Peyer's patch (tissue), 4 donors: ENCODE data around the gene XIRP2. TPM values are rescaled to one million over a fixed set of nuclear protein-coding genes. Genes with fewer than 3 reads are reported as not detected.

ENCODE experiments used
- DNase-seq, 3 donors: peaks; one replicate each; pipeline ENCODE4 v3.0.0-alpha.2; 2017 to 2019
- H3K27ac ChIP-seq, 4 donors: fragments of 200-600 bp; sonication (generic); one replicate each; pipeline ENCODE4 v1.5.1; 2016 to 2019
- H3K27me3 ChIP-seq, 2 donors: fragments of 200-600 bp; sonication (generic); one replicate each; pipeline ENCODE4 v1.5.1; 2019
- H3K36me3 ChIP-seq, 3 donors: fragments of 200-600 bp; sonication (generic); one replicate each; pipeline ENCODE4 v1.5.1; 2016 to 2019
- H3K4me1 ChIP-seq, 4 donors: fragments of 200-600 bp; sonication (generic); one replicate each; pipeline ENCODE4 v1.5.1; 2016 to 2019
- H3K4me3 ChIP-seq, 4 donors: fragments of 200-600 bp; sonication (generic); 1 replicate in 3 of 4; 2 replicates in 1 of 4; pipeline ENCODE4 v1.5.1; 2016 to 2019; ENCODE audit warnings: mild to moderate bottlenecking in 1 of 4
- H3K9me3 ChIP-seq, 4 donors: fragments of 200-600 bp; sonication (generic); one replicate each; pipeline ENCODE4 v1.5.1; 2016 to 2019; ENCODE audit warnings: mild to moderate bottlenecking in 1 of 4
- CTCF ChIP-seq, 6 experiments: fragments of 450-650 bp in 4 of 6; fragments of 200-600 bp in 2 of 6; sonication (generic) in 1 of 6; IDR thresholded peaks; one replicate each; pipeline ENCODE4 v1.5.1; 2017 to 2019; ENCODE audit warnings: antibody characterized with exemption in 6 of 6, mild to moderate bottlenecking in 3 of 6, moderate library complexity in 1 of 6
- POLR2A ChIP-seq, 2 donors: fragments of 450-650 bp; IDR thresholded peaks; one replicate each; pipeline ENCODE4 v1.5.1; 2017; ENCODE audit warnings: antibody characterized with exemption in 2 of 2, mild to moderate bottlenecking in 2 of 2, moderate library complexity in 2 of 2
- total RNA-seq, 4 donors: library from RNA; depleted of rRNA; stranded (reverse); fragments of >200 nt; gene quantifications; one replicate each; pipeline ENCODE4 v1.1.0, GENCODE V29; 2016

XIRP2 gene
- total RNA-seq, 4 donors from 2014 or later = not detected

GRCh38 chr2:166921261-166921896 lies 33.1 kb downstream of the XIRP2 start:
- TF ChIP-seq CTCF (IDR thresholded peaks at IDR 0.05) (no peak), POLR2A (IDR thresholded peaks at IDR 0.05) (no peak)
- Histone ChIP-seq H3K36me3 (no peaks in the 10 kb centered on the region), H3K9me3 (no peaks in the 10 kb centered on the region), H3K27me3 (no peaks in the 10 kb centered on the region), H3K4me3 (no peak overlapping the region), H3K4me1 (no peaks in the 10 kb centered on the region), H3K27ac (no peak overlapping the region)
- no peak for DNase-seq

GRCh38 chr2:166924967-166925366 lies 36.7 kb downstream of the XIRP2 start:
- Histone ChIP-seq H3K9me3 (no peaks in the 10 kb centered on the region), H3K4me1 (no peaks in the 10 kb centered on the region), H3K27me3 (no peaks in the 10 kb centered on the region), H3K36me3 (no peaks in the 10 kb centered on the region), H3K4me3 (no peak overlapping the region), H3K27ac (no peak overlapping the region)
- TF ChIP-seq CTCF (IDR thresholded peaks at IDR 0.05) (no peak), POLR2A (IDR thresholded peaks at IDR 0.05) (no peak)
- no peak for DNase-seq

GRCh38 chr2:166926657-166927056 lies 38.4 kb downstream of the XIRP2 start:
- Histone ChIP-seq H3K36me3 (no peaks in the 10 kb centered on the region), H3K9me3 (no peaks in the 10 kb centered on the region), H3K4me1 (no peaks in the 10 kb centered on the region), H3K4me3 (no peak overlapping the region), H3K27ac (no peak overlapping the region), H3K27me3 (no peaks in the 10 kb centered on the region)
- TF ChIP-seq CTCF (IDR thresholded peaks at IDR 0.05) = no peak
- no peak for TF ChIP-seq POLR2A (IDR thresholded peaks at IDR 0.05)
- DNase-seq = no peak

DNA sequence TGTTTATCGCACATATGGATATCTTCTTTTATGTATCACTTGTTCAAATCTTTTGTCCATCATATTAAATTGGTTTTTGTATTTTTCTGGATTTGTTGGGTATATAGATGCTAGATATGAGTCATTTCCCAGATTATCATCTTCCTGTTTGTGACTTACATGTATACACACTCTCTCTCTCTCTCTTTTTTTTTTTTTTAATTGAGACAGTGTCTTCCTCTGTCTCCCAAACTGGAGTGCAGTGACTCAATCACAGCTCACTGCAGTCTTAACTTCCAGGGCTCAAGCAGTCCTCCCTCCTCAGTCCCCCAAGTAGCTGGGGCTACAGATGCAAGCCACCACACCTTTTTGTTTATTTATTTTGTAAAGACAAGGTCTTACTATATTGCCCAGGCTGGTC lies 43.8 kb downstream of the XIRP2 start:
- Histone ChIP-seq H3K27me3 (no peaks in the 10 kb centered on the region), H3K4me1 (no peaks in the 10 kb centered on the region), H3K9me3 (no peaks in the 10 kb centered on the region), H3K27ac (no peak overlapping the region), H3K36me3 (no peaks in the 10 kb centered on the region), H3K4me3 (no peak overlapping the region)
- DNase-seq = no peak
- TF ChIP-seq CTCF (IDR thresholded peaks at IDR 0.05) = no peak

DNA sequence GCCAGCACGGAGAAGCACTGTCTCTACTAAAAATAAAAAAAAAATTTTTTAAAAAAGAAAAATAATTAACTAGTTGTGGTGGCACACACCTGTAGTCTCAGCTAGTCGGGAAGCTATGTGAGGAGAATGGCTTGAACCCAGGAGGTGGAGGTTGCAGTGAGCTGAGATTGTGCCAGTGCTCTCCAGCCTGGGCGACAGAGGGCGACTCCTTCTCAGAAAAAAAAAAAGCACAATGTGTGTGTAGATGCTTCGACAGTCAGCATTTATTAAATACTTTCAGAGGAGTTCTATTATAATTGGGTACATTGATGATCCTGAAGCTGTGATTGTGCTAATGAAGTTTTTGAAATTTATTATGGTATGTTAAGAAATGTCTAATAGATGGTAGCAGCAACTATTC lies 46.5 kb downstream of the XIRP2 start:
- no peak for DNase-seq
- Histone ChIP-seq H3K4me1 (no peaks in the 10 kb centered on the region), H3K27me3 (no peaks in the 10 kb centered on the region), H3K36me3 (no peaks in the 10 kb centered on the region), H3K4me3 (no peak overlapping the region), H3K27ac (no peak overlapping the region), H3K9me3 (no peaks in the 10 kb centered on the region)
- TF ChIP-seq POLR2A (IDR thresholded peaks at IDR 0.05) (no peak), CTCF (IDR thresholded peaks at IDR 0.05) (no peak)

- Histone ChIP-seq H3K9me3 (no peaks in the 10 kb centered on the region), H3K27me3 (no peaks in the 10 kb centered on the region), H3K36me3 (no peaks in the 10 kb centered on the region), H3K27ac (no peak overlapping the region), H3K4me3 (no peak overlapping the region), H3K4me1 (no peaks in the 10 kb centered on the region)
- TF ChIP-seq CTCF (IDR thresholded peaks at IDR 0.05) (no peak), POLR2A (IDR thresholded peaks at IDR 0.05) (no peak)
- no peak for DNase-seq
These were observed 54.1 kb downstream of the XIRP2 start for GRCh38 chr2:166942377-166942776.
